ENCODE data around the gene TMEM82.

DNA sequence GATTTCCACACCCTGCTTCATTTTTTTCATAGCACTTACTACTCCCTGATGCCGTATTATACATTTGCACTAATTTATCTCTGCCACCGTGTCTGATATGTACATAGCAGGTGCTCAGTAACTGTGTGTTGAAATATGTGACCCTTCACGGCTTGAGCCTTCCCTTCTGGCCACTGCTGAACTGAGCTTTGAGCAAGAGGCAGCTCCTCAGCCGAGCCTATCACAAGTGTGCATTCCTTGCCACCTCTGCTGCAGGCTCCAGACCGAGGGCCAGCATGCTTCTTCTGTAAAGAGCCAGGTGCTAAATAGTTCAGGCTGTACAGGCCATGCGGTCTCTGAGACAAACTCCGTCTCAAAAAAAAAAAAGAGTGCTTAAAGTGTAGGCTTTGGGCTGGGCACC lies 35.5 kb upstream of the TMEM82 start:
- TF ChIP-seq, protein P1, sequence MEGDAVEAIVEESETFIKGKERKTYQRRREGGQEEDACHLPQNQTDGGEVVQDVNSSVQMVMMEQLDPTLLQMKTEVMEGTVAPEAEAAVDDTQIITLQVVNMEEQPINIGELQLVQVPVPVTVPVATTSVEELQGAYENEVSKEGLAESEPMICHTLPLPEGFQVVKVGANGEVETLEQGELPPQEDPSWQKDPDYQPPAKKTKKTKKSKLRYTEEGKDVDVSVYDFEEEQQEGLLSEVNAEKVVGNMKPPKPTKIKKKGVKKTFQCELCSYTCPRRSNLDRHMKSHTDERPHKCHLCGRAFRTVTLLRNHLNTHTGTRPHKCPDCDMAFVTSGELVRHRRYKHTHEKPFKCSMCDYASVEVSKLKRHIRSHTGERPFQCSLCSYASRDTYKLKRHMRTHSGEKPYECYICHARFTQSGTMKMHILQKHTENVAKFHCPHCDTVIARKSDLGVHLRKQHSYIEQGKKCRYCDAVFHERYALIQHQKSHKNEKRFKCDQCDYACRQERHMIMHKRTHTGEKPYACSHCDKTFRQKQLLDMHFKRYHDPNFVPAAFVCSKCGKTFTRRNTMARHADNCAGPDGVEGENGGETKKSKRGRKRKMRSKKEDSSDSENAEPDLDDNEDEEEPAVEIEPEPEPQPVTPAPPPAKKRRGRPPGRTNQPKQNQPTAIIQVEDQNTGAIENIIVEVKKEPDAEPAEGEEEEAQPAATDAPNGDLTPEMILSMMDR (IDR thresholded peaks at IDR 0.05): no peak
- TF ChIP-seq POLR2A (IDR thresholded peaks at IDR 0.05) (no peak), POLR2AphosphoS5 (IDR thresholded peaks at IDR 0.05; ENCODE audit: insufficient read depth in 1 of 2, low read depth in 1 of 2) (no peak)
